Kidney (tissue), 14 donors: ENCODE data around the gene ZNF837. TPM values are rescaled to one million over a fixed set of nuclear protein-coding genes. Genes with fewer than 3 reads are reported as not detected.

Experiments
- DNase-seq, 5 donors: peaks; one replicate each; pipeline ENCODE4 v3.0.0-alpha.2; 2013 to 2020
- FAIRE-seq: peaks from 2 replicates; lab custom pipeline; 2012; peaks lifted over from hg19 to GRCh38; lab: Jason Lieb, UNC
- H3K27ac ChIP-seq, 2 donors: one replicate each; pipeline ENCODE4 v1.7.0; 2013; ENCODE audit warnings: low read depth in 2 of 2, low read length in 2 of 2, inconsistent platforms in 1 of 2
- H3K27me3 ChIP-seq: one replicate; pipeline ENCODE4 v1.7.1; 2013; ENCODE audit warnings: low read length, inconsistent platforms; ENCODE audit not compliant: control insufficient read depth, insufficient read depth
- H3K36me3 ChIP-seq, 3 donors: one replicate each; pipeline versions ENCODE4 v1.7.0 to v1.7.1; 2013; ENCODE audit warnings: low read length in 3 of 3, control low read depth in 1 of 3, inconsistent platforms in 1 of 3; ENCODE audit not compliant: insufficient read depth in 3 of 3, control insufficient read depth in 2 of 3
- H3K4me1 ChIP-seq, 3 donors: one replicate each; pipeline versions ENCODE4 v1.7.0 to v1.7.1; 2013; ENCODE audit warnings: low read length in 3 of 3, inconsistent platforms in 1 of 3, low read depth in 1 of 3; ENCODE audit not compliant: control insufficient read depth in 2 of 3, insufficient read depth in 2 of 3
- H3K4me3 ChIP-seq, 3 donors: one replicate each; pipeline versions ENCODE4 v1.7.0 to v1.8.1; 2013; ENCODE audit warnings: low read length in 3 of 3, control low read depth in 1 of 3, inconsistent platforms in 1 of 3
- H3K9ac ChIP-seq, 3 donors: one replicate each; pipeline versions ENCODE4 v1.7.0 to v1.7.1; 2013; ENCODE audit warnings: low read length in 3 of 3, control low read depth in 1 of 3, inconsistent platforms in 1 of 3
- H3K9me3 ChIP-seq, 3 donors: one replicate each; pipeline versions ENCODE4 v1.7.0 to v1.7.1; 2013; ENCODE audit warnings: low read length in 3 of 3, control low read depth in 1 of 3, inconsistent platforms in 1 of 3; ENCODE audit not compliant: control insufficient read depth in 2 of 3, insufficient read depth in 1 of 3
- intact Hi-C: fragments of 100-400 bp; cut with DNase I; formaldehyde crosslinking; loops from one replicate; pipeline ENCODE4 v1.11.1; 2022
- polyA plus RNA-seq: library from polyadenylated mRNA; stranded (reverse); fragments of 350-450 nt; fragmentation: Illumina TruSeq; extraction: RNeasy Lipid Tissue Mini Kit (QIAGEN cat#74804); gene quantifications from one replicate; pipeline ENCODE4 v1.2.3, GENCODE V29; 2014; ENCODE audit warnings: low read depth, low replicate concordance; ENCODE audit not compliant: insufficient read depth
- total RNA-seq: library from RNA; stranded (reverse); fragmentation: NEBNext Ultra II Directional; extraction: Animal tissue kit (Norgen Biotek cat#: 25700); gene quantifications from one replicate; pipeline ENCODE4 v1.2.1, GENCODE V29; 2021
- TF ChIP-seq, protein P1 (sequence below): IDR thresholded peaks from 3 replicates; pipeline ENCODE4 v1.5.1; 2012; ENCODE audit warnings: mild to moderate bottlenecking, moderate library complexity, borderline replicate concordance; ENCODE audit not compliant: insufficient read depth; ENCODE audit errors: extremely low read depth
- donor health status: control.
- donor health status: control.
- donor health status: control.
- donor health status: control.
- donor health status: control.
- donor health status: DM: yes; HTN: yes; CAD: no.
- donor health status: Normal renal cell carcinoma (clear cell type).

The ZNF837 gene
- total and polyA plus RNA-seq, 2 donors from 2014 or later, result 3.6 to 5.0 TPM

DNA sequence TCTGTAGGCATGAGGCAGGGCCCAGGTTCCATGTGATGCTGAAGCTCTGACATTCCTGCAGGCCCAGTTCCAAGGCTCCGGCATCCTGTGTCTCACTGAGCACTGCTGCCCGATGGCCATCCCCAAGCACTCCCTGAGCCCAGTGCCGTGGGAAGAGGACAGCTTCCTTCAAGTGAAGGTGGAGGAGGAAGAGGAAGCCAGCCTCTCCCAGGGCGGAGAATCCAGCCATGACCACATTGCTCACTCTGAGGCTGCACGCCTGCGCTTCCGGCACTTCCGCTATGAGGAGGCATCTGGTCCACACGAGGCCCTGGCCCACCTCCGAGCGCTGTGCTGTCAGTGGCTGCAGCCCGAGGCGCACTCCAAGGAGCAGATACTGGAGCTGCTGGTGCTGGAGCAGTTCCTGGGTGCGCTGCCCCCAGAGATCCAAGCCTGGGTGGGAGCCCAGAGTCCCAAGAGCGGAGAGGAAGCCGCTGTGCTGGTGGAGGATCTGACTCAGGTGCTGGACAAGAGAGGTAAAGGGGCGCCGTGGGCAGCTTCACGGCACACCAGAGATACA lies 46.1 kb downstream of the ZNF837 start:
- Histone ChIP-seq H3K9ac (no peak overlapping the region), H3K27ac (no peak overlapping the region), H3K36me3 (peaks cover 0 to 8% (median 7%) of the 10 kb centered on the region in 3 donors), H3K4me1 (no peaks in the 10 kb centered on the region), H3K27me3 (no peaks in the 10 kb centered on the region), H3K9me3 (no peaks in the 10 kb centered on the region), H3K4me3 (no peak overlapping the region)
- FAIRE-seq (no peak), DNase-seq (no peak)
- intact Hi-C loops, result no loop called here
- TF ChIP-seq, protein P1, sequence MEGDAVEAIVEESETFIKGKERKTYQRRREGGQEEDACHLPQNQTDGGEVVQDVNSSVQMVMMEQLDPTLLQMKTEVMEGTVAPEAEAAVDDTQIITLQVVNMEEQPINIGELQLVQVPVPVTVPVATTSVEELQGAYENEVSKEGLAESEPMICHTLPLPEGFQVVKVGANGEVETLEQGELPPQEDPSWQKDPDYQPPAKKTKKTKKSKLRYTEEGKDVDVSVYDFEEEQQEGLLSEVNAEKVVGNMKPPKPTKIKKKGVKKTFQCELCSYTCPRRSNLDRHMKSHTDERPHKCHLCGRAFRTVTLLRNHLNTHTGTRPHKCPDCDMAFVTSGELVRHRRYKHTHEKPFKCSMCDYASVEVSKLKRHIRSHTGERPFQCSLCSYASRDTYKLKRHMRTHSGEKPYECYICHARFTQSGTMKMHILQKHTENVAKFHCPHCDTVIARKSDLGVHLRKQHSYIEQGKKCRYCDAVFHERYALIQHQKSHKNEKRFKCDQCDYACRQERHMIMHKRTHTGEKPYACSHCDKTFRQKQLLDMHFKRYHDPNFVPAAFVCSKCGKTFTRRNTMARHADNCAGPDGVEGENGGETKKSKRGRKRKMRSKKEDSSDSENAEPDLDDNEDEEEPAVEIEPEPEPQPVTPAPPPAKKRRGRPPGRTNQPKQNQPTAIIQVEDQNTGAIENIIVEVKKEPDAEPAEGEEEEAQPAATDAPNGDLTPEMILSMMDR, result no peak

DNA sequence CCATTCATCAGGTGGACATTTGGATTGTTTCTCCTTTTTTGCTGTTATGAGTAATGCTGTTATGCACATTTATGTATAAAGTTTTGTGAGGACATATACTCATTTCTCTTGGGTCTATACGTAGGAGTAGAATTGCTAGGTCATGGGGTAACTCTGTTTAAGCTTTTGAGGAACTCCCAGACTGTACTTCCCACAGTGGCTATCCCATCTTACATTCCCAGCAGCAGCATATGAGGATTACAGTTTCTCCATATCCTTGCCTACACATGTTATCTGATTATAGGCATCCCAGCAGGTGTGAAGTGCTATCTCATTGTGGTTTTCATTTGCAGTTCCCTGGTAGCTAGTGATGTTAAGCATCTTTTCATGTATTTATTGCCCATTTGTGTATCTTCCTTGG lies 48.1 kb downstream of the ZNF837 start:
- H3K9me3 ChIP-seq, result no peaks in the 10 kb centered on the region
- H3K27ac ChIP-seq, result no peak overlapping the region
- TF ChIP-seq, protein P1, result no peak
- H3K27me3 ChIP-seq, result no peaks in the 10 kb centered on the region
- intact Hi-C loops, result no loop called here
- DNase-seq (no peak), FAIRE-seq (no peak)
- H3K9ac ChIP-seq, result no peak overlapping the region
- H3K4me1 ChIP-seq, result peaks cover 0 to 8% (median 0%) of the 10 kb centered on the region in 3 donors
- no peak overlapping the region for H3K4me3 ChIP-seq
- H3K36me3 ChIP-seq, result peaks cover 0 to 2% (median 0%) of the 10 kb centered on the region in 3 donors

DNA sequence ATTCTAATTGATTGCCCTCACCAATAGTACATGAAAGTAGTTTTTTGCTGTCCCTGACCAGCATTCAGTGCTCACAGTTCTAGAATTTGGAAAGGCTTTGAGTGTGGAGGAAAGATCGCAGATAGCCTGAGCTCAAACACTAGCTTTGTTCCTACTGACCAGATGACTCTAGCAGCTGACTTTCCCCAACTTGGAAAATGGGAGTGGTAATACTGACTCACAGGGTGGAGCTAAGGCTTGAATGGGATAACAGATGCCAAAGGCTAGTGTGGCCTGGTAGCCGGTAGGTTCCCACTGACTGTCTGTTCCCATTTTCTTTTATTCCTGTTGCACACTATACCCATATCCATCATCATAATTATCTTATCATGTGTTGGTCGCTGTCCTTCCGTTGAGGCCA lies 50.4 kb downstream of the ZNF837 start:
- FAIRE-seq (no peak), DNase-seq (no peak)
- Histone ChIP-seq H3K4me3 (no peak overlapping the region), H3K27ac (no peak overlapping the region), H3K4me1 (peaks cover 0 to 18% (median 0%) of the 10 kb centered on the region in 3 donors), H3K9me3 (no peaks in the 10 kb centered on the region), H3K9ac (no peak overlapping the region), H3K36me3 (no peaks in the 10 kb centered on the region), H3K27me3 (no peaks in the 10 kb centered on the region)
- intact Hi-C loops, result no loop called here
- TF ChIP-seq, protein P1, result no peak

DNA sequence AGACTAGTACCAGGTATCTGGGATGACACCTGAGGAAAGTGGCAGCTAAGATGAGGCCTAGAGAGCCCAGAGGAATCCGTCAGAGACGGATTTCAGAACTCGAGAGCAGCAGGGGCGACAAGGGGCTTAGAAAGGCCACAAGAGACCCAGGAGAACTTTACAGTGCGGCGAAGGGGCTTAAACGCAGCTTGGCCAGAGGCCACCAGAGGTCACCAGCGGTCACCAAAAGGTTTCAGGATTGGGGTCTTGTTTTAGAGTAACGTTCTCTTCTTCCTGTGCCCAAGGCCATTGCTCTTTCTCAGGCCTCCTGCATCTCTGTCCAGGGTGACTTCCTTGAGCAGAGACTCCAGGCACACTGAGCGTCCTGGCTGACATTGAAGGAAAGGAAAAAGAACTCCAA lies 51.8 kb downstream of the ZNF837 start:
- intact Hi-C loops, result no loop called here

More for the DNA sequence above, 51.8 kb downstream of the ZNF837 start:
- FAIRE-seq, result no peak
- Histone ChIP-seq H3K27me3 (no peaks in the 10 kb centered on the region), H3K9ac (no peak overlapping the region), H3K36me3 (no peaks in the 10 kb centered on the region), H3K4me1 (peaks cover 0 to 18% (median 0%) of the 10 kb centered on the region in 3 donors), H3K4me3 (no peak overlapping the region), H3K9me3 (no peaks in the 10 kb centered on the region), H3K27ac (no peak overlapping the region)
- DNase-seq, result no peak
- TF ChIP-seq, protein P1, result no peak
